Peyer's patch (tissue), 4 donors: ENCODE data around the gene CPA2.

Experiments used
- POLR2A ChIP-seq, 2 donors: fragments of 450-650 bp; IDR thresholded peaks; one replicate each; pipeline ENCODE4 v1.5.1; 2017; ENCODE audit warnings: antibody characterized with exemption in 2 of 2, mild to moderate bottlenecking in 2 of 2, moderate library complexity in 2 of 2
- TF ChIP-seq, protein P1 (sequence below), 6 experiments: fragments of 450-650 bp in 4 of 6; fragments of 200-600 bp in 2 of 6; sonication (generic) in 1 of 6; IDR thresholded peaks; one replicate each; pipeline ENCODE4 v1.5.1; 2017 to 2019; ENCODE audit warnings: antibody characterized with exemption in 6 of 6, mild to moderate bottlenecking in 3 of 6, moderate library complexity in 1 of 6

DNA sequence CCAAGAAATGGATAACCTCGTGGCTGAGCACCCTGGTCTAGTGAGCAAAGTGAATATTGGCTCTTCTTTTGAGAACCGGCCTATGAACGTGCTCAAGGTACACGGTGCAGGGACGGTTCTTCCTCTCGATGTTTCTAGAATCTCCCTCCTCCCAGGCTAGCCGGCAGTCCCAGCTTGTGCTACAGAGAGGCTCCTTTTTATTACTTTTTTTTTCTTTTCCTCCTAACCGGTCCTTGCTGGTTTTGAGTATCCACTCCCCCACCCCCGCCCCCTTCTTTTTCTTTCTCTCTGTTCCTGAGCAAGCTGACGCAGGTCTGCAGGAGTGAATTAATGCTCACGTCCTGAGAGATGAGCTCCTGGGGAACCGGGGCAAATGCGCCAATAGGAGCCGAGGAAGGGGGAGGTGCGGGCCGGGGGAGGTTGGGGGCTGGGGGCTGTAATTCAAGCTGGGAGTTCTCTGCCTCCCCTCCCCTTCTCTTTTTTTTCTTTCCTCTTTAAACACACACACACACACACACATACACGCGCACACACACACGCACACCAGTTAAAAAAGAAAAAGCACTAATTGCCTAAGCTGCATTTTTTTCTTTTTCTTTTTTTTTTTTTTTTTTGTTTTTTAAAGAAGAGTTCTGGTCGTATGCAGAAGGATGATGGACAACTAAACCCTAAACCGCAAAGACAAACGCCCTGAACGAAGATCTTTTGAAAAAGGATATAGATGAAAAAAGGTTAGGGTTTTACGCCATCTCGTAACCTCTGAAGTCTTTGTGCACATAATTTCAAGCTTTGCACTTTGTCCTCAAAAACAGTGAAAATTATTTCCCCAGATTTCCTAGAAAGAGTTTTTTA lies 6.6 kb downstream of the CPA2 start:
- TF ChIP-seq, protein P1, sequence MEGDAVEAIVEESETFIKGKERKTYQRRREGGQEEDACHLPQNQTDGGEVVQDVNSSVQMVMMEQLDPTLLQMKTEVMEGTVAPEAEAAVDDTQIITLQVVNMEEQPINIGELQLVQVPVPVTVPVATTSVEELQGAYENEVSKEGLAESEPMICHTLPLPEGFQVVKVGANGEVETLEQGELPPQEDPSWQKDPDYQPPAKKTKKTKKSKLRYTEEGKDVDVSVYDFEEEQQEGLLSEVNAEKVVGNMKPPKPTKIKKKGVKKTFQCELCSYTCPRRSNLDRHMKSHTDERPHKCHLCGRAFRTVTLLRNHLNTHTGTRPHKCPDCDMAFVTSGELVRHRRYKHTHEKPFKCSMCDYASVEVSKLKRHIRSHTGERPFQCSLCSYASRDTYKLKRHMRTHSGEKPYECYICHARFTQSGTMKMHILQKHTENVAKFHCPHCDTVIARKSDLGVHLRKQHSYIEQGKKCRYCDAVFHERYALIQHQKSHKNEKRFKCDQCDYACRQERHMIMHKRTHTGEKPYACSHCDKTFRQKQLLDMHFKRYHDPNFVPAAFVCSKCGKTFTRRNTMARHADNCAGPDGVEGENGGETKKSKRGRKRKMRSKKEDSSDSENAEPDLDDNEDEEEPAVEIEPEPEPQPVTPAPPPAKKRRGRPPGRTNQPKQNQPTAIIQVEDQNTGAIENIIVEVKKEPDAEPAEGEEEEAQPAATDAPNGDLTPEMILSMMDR (IDR thresholded peaks at IDR 0.05) = no peak
- no peak for TF ChIP-seq POLR2A (IDR thresholded peaks at IDR 0.05)
